NCI-H1417 treated with DMSO at 0.1 percent for 48 hours (cell line): Measurements from ENCODE around the gene EHHADH.
"Not testable (repeated sequence)": the region's sequence is repeated elsewhere in the genome, so short reads cannot be mapped to it uniquely, and the experiment has no call there.

Experiments
- DNase-seq: peaks from one replicate; lab custom pipeline; 2025; lab: John Stamatoyannopoulos, UW

The EHHADH gene

GRCh38 chr3:185251272-185251671, 2.6 kb downstream of the EHHADH start:
- DNase-seq, result no peak

GRCh38 chr3:185250653-185251052, 3.2 kb downstream of the EHHADH start:
- no peak for DNase-seq

- no peak for DNase-seq
Measured at GRCh38 chr3:185250247-185250646, 3.6 kb downstream of the EHHADH start.

GRCh38 chr3:185242642-185243041, 11.2 kb downstream of the EHHADH start:
- no peak for DNase-seq

GRCh38 chr3:185236969-185237368, 16.9 kb downstream of the EHHADH start:
- no peak for DNase-seq

GRCh38 chr3:185233328-185233727, 20.5 kb downstream of the EHHADH start:
- DNase-seq, result no peak

GRCh38 chr3:185226526-185226925, 27.3 kb downstream of the EHHADH start:
- not testable (repeated sequence) for DNase-seq

GRCh38 chr3:185225523-185225922, 28.3 kb downstream of the EHHADH start:
- no peak for DNase-seq

GRCh38 chr3:185225080-185225479, 28.8 kb downstream of the EHHADH start:
- no peak for DNase-seq

- no peak for DNase-seq
Measured at GRCh38 chr3:185221203-185221602, 32.6 kb downstream of the EHHADH start.

- no peak for DNase-seq
Measured at GRCh38 chr3:185216607-185216958, 37.3 kb downstream of the EHHADH start.

- no peak for DNase-seq
Measured at GRCh38 chr3:185215873-185216606, 37.8 kb downstream of the EHHADH start.

GRCh38 chr3:185212559-185212958, 41.3 kb downstream of the EHHADH start:
- no peak for DNase-seq

- DNase-seq, result no peak
Measured at GRCh38 chr3:185212086-185212485, 41.8 kb downstream of the EHHADH start.

GRCh38 chr3:185210621-185211142, 43.2 kb downstream of the EHHADH start:
- DNase-seq, result no peak

- DNase-seq, result no peak
Measured at GRCh38 chr3:185208823-185209222, 45.0 kb downstream of the EHHADH start.

GRCh38 chr3:185207931-185208746, 45.7 kb downstream of the EHHADH start:
- no peak for DNase-seq

- DNase-seq, result no peak
Measured at GRCh38 chr3:185207481-185207880, 46.4 kb downstream of the EHHADH start.

GRCh38 chr3:185205865-185206264, 48.0 kb downstream of the EHHADH start:
- no peak for DNase-seq

GRCh38 chr3:185204894-185205293, 49.0 kb downstream of the EHHADH start:
- DNase-seq, result no peak

- DNase-seq, result no peak
Measured at GRCh38 chr3:185200639-185201038, 53.2 kb downstream of the EHHADH start.

GRCh38 chr3:185199671-185200070, 54.2 kb downstream of the EHHADH start:
- no peak for DNase-seq

- DNase-seq, result no peak
Measured at GRCh38 chr3:185199206-185199605, 54.6 kb downstream of the EHHADH start.
